Mucosa of gallbladder (tissue), 1 donor: ENCODE results near the gene CDH4. TPM values are rescaled to one million over a fixed set of nuclear protein-coding genes. Genes with fewer than 3 reads are reported as not detected.

Experiments
- DNase-seq: peaks from one replicate; pipeline ENCODE4 v3.0.0-alpha.2; 2020; ENCODE audit warnings: low spot score
- total RNA-seq: library from RNA; stranded (reverse); gene quantifications from one replicate; pipeline ENCODE4 v1.2.1, GENCODE V29; 2021
- donor health status: DM: no; HTN: no; CAD: no.

The CDH4 gene
- total RNA-seq, 1 donor from 2014 or later = 3.5 TPM

DNA sequence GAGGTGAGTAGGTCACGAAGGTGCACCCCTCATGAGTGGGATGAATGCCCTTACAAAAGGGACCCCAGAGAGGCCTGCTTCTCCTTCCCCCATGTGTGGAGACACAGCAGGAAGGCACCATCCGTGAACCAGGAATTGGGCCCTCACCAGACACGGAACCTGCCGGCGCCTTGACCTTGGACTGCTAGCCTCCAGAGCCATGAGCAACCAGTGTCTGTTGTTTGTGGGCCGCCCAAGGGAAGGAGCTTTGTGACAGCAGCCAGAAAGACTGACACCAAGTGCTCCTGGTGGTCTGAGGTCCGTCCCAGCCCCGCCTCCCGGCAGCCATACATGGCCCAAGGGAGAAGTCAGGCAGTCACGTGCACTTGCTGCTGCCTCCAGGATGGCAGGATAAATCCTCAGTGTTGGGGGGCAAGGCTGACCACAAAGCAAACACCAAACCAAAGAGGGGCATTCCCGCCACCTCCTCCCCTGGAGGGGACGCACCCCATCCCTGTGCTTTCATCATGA is 29.3 kb downstream of the CDH4 start:
- no peak for DNase-seq

DNA sequence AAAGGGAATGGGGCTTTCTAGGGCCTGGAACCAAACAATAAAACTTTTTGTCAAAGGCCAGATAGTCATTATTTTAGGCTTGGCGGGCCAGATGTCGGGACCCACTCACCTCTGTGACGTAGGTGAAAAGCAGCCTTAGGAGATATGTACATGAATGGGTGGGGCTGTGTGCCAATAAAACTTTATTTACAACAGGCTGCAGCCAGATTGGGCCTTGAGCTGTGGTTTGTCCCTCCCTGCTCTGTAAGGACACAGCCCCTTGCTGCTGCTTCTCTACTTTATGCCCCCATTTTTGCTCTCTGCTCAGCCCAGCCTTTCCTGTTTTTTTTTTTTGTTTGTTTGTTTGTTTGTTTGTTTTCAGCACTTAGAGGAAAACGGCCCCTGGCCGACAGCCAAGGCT is 32.7 kb downstream of the CDH4 start:
- DNase-seq = no peak

DNA sequence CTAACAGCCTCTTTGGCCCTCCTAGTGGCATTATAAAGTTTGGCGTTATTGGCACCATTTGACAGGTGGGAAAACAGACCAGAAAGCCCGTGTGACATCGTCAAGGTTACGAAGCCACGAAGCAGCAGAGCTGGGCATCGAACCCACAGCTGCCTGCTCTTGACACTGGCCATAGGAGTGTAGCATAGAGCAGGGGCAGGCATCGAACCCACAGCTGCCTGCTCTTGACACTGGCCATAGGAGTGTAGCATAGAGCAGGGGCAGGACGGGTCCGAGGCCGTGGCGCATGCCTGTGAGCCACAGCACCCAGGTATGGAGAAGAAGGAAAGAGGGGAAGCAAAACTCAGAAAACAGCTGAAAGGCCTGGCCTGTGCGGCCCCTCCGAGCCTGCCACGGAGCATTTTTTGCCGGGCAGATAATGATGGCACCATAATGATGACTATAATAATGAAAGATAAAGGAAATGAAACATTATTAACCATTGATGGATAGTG is 33.1 kb downstream of the CDH4 start:
- no peak for DNase-seq

DNA sequence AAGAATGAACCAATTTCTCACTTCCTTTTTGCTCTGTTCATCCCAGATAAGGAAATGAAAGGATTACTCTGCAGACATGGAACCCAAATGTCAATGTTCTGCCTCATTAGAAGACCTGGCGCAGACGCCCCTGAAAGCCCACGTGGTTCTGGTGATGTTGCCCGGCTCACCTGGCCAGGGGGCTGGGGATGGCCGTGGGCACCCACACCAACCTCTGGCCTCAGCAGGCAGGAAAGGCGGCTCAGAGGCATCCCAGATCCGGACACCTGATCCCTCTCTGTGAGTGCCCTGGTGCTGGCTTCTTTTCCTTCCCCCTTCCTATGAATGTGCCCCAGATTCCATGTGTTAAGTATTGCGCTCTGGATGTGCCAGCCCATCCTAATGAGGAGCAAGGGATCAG is 33.6 kb downstream of the CDH4 start:
- no peak for DNase-seq

DNA sequence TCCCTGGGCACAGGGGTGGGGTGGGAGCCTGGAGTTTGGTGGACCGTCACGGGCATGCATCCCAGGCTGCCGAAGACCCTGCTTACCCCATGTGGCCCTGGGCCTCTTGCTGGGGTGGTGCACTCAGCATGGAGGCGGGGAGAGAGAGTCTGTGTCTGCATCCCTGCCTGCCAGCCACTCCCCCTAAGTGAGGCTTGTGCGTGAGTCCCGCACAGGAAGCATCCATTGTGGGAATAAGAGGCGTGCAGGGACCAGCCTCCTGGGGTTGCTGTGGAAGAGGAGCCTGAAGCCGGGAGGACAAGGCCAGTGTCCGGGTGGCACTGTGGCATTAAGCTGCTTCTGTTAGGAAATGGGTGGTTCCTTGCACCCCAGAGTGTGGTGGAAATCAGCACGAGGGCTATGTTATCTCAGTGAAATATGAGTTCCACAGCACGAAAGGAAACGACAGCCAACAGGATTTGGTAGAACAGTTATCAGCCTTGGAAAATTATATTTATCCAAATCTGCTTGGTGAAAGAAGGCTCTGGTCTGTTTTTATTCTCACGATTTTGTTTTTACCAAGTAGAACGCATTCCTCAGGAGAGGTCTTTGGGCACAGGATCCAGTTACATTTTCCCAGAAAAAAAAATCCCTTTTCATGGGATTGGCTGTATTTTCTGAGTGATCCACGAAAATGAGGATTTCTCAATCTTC is 35.7 kb downstream of the CDH4 start:
- DNase-seq = no peak

DNA sequence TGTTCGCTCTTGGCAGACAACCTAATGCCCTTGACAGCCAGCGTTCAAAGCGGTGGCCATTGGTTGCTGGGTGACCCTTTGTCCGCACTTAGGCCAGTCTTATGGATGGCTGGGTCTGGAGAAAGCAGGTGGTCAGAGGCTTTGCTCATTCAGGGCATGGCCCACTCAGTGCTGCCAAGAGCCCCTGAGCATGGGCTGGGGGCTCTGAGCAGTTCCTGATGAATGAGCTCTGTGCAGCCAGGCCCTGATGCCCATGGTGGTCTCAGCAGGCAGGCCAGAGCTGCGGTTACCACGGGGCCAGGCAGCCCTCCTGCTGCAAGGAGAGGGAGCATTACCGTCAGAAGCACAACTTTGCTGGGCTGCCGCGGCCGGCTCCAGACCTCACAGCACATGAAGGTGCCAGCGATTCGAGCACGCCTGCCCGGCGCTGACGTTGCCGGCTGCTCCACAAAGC is 36.3 kb downstream of the CDH4 start:
- no peak for DNase-seq

DNA sequence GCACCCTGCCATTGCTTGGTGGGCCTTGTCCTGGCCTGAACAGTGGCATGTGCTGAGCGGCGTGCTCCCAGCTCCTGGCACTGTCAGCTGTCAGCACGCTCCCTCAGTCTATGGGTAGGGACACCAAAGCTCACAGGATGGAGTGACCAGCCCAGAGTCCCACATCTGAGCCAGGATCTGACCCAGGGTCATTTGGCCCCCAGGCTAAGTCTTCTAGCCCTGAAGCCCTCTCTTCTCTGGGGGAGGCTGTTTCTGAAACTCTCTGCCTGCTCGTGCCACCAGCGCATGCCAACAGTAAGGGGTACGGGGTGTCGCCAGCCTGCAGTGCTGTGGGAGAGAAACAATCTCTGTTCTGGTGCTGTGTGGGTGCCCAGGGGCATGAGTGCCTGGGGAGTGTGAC is 37.1 kb downstream of the CDH4 start:
- no peak for DNase-seq

DNA sequence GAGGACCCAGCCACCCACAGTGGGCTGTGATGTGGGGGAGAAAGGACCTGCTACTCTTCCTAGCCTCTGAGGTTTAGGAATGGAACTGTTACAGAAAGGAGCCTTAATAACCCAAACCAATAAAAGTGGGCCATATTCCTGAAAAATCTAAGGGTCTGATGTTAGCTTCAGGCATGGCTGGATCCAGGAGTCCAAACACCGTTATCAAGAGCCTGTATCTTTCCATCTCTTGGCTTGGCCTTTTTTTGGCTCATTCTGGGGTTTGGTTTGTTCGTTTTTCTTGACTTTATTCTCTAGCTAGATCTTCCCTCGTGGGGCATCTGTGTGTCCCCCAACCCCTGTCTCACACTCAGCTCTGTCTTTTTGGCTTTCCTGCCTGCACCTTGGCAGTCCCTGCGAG is 38.7 kb downstream of the CDH4 start:
- DNase-seq = no peak

DNA sequence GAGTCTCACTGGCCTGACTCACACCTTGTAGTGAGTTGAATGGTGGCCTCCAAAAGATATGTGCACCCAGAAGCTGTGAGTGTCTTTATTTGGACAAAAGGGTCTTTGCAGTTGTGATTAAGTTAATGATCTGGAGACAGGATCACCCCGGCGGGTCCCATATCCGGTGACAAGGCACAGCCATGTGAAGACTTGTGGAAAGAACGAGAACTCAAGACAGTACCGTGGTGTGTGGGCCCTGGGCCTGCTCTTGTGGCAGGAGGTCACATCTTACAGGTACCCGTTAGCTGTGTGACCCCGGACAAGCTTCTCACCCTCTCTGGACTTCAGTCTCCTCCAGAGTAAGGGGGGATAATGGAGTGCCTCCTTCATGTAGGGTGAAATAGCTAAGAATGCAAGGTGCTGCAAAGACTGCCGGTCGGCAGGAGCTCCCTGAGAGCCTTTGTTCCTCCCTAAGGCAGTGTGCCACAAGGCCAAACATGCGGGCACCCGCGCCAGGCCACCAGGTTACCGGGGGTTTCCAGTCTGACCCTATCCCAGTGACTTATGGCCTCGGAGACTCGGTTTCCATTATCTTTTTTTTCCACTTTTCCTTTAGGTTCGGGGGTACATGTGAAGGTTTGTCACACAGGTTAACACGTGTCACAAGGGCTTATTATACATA is 39.2 kb downstream of the CDH4 start:
- no peak for DNase-seq

DNA sequence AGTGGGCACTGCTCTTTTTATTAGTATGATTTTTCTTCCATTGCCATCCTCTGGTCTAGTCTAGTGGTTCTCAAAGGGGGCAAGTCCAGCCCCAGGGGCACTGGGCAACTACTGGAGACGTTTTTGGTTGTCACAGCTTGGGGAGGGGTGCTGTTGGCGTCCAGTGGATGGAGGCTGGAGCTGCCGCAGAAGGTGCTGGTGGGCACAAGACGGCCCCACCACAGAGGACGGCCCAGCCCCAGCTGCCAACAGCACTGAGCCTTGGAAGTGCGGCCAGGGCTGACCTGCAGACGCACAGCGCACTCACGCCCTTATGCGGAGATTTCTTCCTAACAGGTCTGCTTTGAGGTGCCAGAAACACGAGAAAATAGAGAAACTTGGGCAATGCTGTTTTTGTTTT is 40.3 kb downstream of the CDH4 start:
- DNase-seq = no peak

DNA sequence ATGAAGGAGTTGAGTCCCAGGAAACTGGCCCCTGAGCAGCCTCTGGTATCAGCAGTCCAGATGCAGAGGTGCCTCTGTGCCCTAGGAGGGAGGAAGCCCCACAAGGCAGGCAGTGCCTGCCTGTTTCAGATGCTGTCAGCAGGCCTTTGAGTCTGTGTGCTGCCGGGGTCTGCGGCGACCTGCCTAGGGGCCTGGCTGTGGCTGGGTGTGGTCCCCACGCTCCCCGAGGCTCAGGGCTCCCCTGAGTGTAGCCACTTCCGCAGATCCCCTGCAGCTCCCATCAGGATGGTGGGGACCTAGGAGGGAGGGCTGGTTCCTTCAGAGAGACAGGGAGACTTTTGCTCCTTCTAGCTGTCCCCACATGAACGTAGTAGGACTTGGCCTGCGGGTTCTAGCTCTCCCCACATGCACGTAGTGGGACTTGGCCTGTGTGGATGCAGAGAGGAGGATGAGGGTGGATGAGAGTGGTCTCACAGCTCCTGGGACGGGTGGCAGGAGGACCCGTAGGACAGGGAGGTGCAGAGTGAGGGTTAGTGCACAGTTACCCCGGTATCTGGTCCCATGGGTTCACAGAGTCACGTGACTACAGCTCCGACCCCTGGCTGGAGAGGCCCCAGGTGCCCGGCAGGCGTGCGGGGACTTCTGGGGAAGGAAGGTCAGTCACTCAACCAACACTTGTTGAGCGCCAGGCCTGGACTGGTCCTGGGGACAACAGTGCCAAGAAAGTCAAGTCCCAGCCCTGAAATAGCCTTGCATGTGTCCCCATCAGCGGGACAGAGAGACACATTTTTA is 41.0 kb downstream of the CDH4 start:
- no peak for DNase-seq

DNA sequence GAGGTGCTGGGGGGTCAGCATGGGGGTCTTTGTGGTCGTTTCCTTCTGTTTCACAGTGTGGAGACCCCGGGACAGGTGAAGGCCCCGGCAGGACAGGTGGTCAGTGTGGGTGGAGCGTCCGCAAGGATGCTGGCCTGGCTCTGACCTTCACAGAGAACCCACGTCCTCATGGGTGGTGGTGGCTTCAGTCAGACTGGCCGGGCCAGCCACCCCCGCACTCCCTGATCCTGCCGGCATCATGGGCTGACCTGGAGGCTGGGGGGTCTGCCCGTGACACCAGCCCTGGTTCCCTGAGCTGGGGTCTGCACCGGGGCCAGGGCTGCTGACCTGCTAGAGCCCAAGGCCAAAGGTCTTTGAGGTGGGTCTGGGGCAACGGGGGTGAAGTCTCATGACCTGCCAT is 41.9 kb downstream of the CDH4 start:
- no peak for DNase-seq

DNA sequence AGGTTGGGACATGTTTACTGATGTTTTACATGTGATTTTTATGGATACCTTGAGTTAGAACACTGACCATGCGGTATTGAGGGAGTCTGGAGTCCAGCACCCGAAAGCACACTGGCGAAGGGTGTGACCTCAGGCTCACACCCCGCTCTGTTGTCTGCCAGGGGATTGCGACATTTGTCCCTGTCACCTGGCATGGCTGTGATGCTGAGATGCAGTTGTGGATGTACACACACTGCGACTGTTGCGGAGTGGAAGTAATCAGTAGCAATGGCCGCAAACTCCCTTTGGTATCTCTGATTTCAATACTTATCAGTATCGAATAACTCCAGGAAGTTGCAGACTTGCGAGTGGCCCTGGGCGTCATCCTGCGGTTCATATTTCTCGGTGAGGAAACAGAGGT is 43.2 kb downstream of the CDH4 start:
- no peak for DNase-seq

DNA sequence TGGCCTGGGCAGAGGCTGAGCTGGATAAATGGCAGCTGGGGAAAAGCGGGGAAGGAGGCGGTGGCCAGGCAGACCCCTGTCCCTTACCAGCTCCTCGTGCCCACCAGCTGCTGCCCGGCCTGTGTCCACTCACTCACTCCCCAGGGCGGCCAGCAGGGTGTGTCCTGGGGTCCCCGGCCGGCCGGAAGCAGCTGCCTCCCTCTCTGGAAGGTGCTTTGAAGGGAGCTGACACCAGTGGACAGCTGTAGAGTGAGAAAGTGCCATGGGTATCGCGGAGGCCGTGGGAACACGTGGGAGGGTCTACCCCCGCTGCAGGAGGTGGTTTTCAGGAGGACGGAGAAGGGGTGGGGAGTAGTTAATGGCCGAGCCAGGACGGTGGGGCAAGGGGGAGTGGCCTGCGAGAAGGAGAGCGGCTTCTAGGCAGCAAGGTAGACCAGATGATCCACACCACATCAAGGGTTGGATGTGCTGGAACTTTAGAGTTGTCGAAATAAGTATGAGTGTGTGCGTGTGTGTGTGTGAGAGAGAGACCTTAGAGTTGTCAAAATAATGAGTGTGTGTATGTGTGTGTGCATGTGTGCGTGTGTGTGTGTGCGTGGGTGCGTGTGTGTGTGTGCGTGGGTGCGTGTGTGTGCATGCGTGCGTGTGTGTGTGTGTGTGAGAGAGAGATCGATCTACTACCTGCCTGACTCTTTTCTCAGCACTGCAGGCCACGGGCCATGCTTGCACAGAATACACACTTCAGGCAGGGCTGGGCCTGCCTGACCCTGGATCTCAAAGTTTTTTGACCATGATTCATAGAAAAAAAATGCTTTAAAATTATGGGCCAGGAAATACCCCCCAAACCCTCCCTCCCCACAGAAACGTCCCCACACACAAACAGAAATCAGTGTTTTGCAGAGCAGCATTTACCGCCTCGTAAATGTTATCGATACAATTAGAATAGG is 43.9 kb downstream of the CDH4 start:
- no peak for DNase-seq

DNA sequence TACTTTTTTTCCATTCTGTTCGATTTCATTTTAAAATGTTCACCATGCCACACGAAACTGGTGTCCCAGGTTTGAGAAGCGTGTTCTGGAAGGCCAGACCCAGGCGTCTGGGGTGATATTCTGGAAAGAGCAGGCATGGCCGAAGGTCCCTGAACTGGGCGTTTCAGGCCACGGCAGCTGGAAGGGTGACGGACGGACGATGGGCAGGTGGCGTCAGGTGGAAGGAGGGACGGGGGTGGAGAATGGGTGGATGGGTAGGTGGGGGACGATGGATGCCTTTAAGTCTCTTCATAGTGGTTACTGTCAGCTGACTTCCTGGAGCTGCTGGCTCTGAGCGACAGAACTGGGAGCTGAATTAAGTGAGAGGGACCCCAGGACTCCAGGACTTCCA is 44.6 kb downstream of the CDH4 start:
- DNase-seq = no peak

DNA sequence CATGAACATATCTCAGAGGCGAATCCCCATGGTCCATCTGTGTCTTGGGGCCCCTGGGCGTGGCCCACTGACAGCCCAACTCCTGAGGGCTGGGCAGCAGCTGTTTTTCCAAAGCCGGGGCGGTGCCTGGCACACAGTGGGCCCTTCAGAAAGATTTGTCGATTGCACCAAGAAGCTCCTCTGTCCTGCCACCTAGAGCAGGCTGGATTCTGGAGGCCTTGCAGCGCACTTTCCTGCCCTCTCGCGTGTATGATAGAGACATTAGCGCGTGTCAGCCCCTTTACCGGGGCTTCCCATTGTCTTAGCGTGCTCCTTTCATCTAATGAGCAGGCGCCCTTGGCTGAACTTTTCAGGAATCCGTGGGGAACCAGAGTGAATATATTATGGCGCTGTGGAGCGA is 45.4 kb downstream of the CDH4 start:
- DNase-seq = no peak

DNA sequence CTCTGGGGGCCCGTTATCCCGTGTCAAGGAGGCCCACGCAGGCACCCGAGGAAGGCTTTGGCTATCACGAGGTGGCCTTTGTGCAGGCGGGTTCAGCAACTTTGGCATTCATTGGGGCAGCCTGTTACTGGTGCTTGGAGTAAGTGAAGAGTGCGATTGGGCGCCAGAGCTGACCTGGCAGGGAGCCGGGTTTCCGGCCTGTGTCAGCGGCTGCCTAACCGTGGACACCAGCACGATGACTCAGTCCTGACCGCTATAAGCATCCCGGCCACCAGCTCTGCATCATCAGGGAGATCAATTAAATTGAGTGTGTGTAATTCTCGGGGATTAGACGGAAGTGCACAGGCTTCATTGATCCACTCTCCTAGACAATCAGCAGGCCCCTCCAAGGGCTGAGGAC is 45.9 kb downstream of the CDH4 start:
- DNase-seq = peak; percentile 31

DNA sequence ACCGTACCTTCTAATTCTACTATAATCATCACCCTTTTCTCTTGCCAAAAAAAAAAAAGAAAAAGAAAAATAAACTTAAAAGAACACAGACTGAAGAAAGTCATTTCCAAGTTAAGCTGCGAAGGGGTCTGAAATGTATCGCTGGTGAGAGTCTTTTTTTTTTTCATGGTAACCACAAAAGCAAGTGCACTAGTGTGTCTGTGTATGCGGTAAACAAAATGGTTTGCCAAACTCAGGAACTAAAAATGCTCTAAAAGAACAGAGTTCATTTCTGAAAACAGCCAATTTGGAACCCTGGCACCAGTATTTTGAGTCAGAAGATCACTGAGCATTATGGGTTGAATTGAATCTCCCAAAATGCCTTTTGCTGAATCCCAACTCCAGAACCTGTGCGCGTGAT is 46.6 kb downstream of the CDH4 start:
- DNase-seq = no peak

DNA sequence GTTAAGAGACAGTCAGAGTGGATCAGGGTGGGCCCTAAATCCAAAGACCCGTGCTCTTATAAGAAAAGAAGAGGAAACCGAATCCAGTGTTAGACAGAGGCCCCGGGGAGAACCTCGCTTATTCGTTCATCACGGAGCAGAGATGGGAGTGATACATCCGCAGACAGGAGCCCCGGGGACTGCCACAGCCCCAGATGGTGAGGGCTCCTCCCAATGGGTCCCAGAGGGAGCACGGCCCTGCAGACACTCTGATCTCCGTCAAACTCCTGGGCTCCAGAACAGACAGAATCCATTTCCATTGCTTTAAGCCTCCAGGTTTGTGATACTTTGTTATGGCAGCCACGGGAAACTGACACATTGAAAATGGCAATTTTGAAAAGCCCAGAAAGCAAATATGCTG is 47.0 kb downstream of the CDH4 start:
- no peak for DNase-seq

DNA sequence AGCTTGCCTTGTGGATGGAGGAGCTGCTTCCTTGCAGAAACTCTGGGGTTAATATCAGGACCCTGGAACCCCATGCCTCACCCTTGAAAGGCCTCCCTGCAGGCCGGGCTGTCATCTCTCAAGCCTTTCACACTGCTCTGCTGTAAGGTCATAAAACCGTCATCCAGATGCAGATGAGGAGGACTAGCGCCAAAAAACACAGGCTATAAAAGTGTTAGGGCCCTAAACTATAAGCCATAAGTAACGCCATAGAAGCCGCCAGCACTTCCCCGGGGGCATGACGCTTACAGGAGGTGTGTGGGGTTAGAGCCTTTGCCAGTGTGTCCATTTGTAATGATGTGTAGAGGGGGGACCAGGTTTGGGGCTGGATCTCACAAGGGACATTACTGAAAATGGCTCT is 47.6 kb downstream of the CDH4 start:
- DNase-seq = no peak

DNA sequence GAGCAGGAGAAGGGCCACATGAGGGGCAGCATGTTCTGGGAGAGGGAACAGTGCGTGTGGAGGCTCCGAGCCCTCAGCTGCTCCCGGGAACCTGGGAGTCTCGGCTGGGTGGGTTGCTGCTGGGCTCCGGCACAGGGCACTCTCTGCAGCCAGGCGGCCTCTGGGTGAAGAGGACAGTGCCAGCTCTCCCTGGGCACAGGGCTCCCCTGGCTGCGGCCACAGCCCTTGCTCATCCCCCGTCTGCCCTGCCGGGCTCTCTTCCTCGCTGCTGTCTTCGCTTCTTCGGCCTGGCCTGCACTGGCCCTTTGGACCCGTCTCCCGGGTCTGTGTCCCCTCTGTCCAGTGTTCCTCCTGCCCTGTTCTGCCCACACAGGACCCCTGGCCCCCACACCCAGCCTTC is 48.2 kb downstream of the CDH4 start:
- no peak for DNase-seq
